Caco-2 (cell line): ENCODE results near the gene CASP5. TPM values are rescaled to one million over a fixed set of nuclear protein-coding genes. Genes with fewer than 3 reads are reported as not detected.
A peak's percentile ranks its signal among the peaks of the same experiment; 100 is the strongest.

Experiments used
- BruUV-seq: library from RNA; stranded (reverse); fragments of 400-500 nt; replicated peaks from 2 replicates; lab custom pipeline; 2021; lab: Mats Ljungman, UMichigan
- CTCF ChIA-PET: fragments of 300-600 bp; sonication (Branson Sonifier 250); formaldehyde crosslinking; loops from one replicate; lab custom pipeline; 2022; ENCODE audit warnings: antibody characterized with exemption; lab: Charles Lee
- POLR2A ChIA-PET: fragments of 300-600 bp; sonication (Branson Sonifier 250); formaldehyde crosslinking; loops from one replicate; lab custom pipeline; 2022; ENCODE audit warnings: antibody characterized with exemption; lab: Charles Lee
- DNase-seq, 2 experiments: peaks; one replicate each; pipeline versions ENCODE4 v3.0.0 to v3.0.0-alpha.2; 2020 to 2022
- H3K27me3 ChIP-seq: replicated peaks from 2 replicates; pipeline ENCODE4 v1.6.0; 2011; ENCODE audit warnings: low read length; ENCODE audit not compliant: control insufficient read depth, insufficient read depth
- H3K36me3 ChIP-seq: 2 replicates; pipeline ENCODE4 v1.5.1; 2011; ENCODE audit warnings: low read length; ENCODE audit not compliant: control insufficient read depth, insufficient read depth
- H3K4me1 ChIP-seq: fragments of 250-450 bp; sonication (Bioruptor Pico); 2 replicates; pipeline ENCODE4 v1.5.1; 2020; ENCODE audit warnings: mild to moderate bottlenecking
- H3K4me3 ChIP-seq: 2 replicates; pipeline ENCODE4 v1.5.1; 2011; ENCODE audit warnings: low read depth, mild to moderate bottlenecking, control low read depth, low read length
- H3K9me3 ChIP-seq: fragments of 250-450 bp; sonication (Bioruptor Pico); 2 replicates; pipeline ENCODE4 v1.5.1; 2020; ENCODE audit warnings: mild to moderate bottlenecking, moderate library complexity
- H3K27ac Mint-ChIP-seq: one replicate; pipeline ENCODE4 v1.8.0; 2022; ENCODE audit warnings: mixed read lengths; ENCODE audit not compliant: unreplicated experiment
- H3K27me3 Mint-ChIP-seq: one replicate; pipeline ENCODE4 v1.8.0; 2022; ENCODE audit warnings: mixed read lengths; ENCODE audit not compliant: insufficient read depth, unreplicated experiment
- H3K36me3 Mint-ChIP-seq: one replicate; pipeline ENCODE4 v1.8.0; 2022; ENCODE audit warnings: mild to moderate bottlenecking, mixed read lengths; ENCODE audit not compliant: insufficient read depth, unreplicated experiment
- H3K4me1 Mint-ChIP-seq: one replicate; pipeline ENCODE4 v1.8.0; 2022; ENCODE audit warnings: low read depth, mixed read lengths; ENCODE audit not compliant: unreplicated experiment
- H3K4me3 Mint-ChIP-seq: one replicate; pipeline ENCODE4 v1.8.0; 2022; ENCODE audit warnings: mild to moderate bottlenecking, moderate library complexity, mixed read lengths; ENCODE audit not compliant: unreplicated experiment
- H3K9me3 Mint-ChIP-seq: one replicate; pipeline ENCODE4 v1.8.0; 2022; ENCODE audit warnings: mixed read lengths; ENCODE audit not compliant: unreplicated experiment
- CTCF ChIP-seq, 2 experiments: fragments of 200-600 bp in 1 of 2; IDR thresholded peaks; 1 replicate in 1 of 2; 2 replicates in 1 of 2; pipeline versions ENCODE4 v1.5.1 to v1.8.0; 2011 to 2022; ENCODE audit warnings: antibody characterized with exemption in 1 of 2, control low read depth in 1 of 2, inconsistent platforms in 1 of 2, low read depth in 1 of 2, low read length in 1 of 2, mild to moderate bottlenecking in 1 of 2, moderate library complexity in 1 of 2; ENCODE audit not compliant: insufficient read depth in 1 of 2, severe bottlenecking in 1 of 2, unreplicated experiment in 1 of 2
- intact Hi-C: fragments of 100-400 bp; cut with micrococcal nuclease; formaldehyde crosslinking; loops from one replicate; pipeline ENCODE4 v1.10.0; 2022; ENCODE audit not compliant: unreplicated experiment
- total RNA-seq: library from RNA; stranded (reverse); gene quantifications from 2 replicates; pipeline ENCODE4 v1.2.3, GENCODE V29; 2022

The CASP5 gene
- total RNA-seq, 1 experiment from 2014 or later = 1.4 TPM

- ChIA-PET CTCF (interaction anchor here (0.6 kb wide), 1 partner anchor 28 kb away, joined by 3 read pairs; no protein-coding TSS in a partner anchor), POLR2A (no interaction called here)
- no peaks in the 10 kb centered on the region for H3K27me3 Mint-ChIP-seq
- peak overlapping the region; percentile 85 for H3K27ac Mint-ChIP-seq
- Histone ChIP-seq H3K4me1 (peaks cover 30% of the 10 kb centered on the region), H3K36me3 (no peaks in the 10 kb centered on the region), H3K27me3 (no peaks in the 10 kb centered on the region), H3K9me3 (peaks cover 4% of the 10 kb centered on the region), H3K4me3 (peak overlapping the region; percentile 35)
- DNase-seq = peak; percentile 61 to 72
- intact Hi-C loops = loop anchor here (1.0 to 5.0 kb wide), 4 partner anchors 13 to 362 kb away; no protein-coding TSS in a partner anchor
- H3K9me3 Mint-ChIP-seq = peaks cover 34% of the 10 kb centered on the region
- no peaks in the 10 kb centered on the region for H3K36me3 Mint-ChIP-seq
- H3K4me3 Mint-ChIP-seq = peak overlapping the region; percentile 73
- TF ChIP-seq CTCF (IDR thresholded peaks at IDR 0.05; ENCODE audit: insufficient read depth in 1 of 2, low read depth in 1 of 2, low read length in 1 of 2, severe bottlenecking in 1 of 2, unreplicated experiment in 1 of 2) = no peak
- H3K4me1 Mint-ChIP-seq = peaks cover 47% of the 10 kb centered on the region
- no TSS peak for BruUV-seq
Measured at GRCh38 chr11:104968856-104969776, 53.9 kb downstream of the CASP5 start.

- Mint-ChIP-seq H3K4me3 (peak within 1 kb of the TSS; percentile 73), H3K36me3 (no peaks in the 10 kb centered on the region), H3K9me3 (peaks cover 30% of the 10 kb centered on the region), H3K27ac (peak within 1 kb of the TSS; percentile 85), H3K4me1 (peaks cover 47% of the 10 kb centered on the region), H3K27me3 (no peaks in the 10 kb centered on the region)
- Histone ChIP-seq H3K36me3 (no peaks in the 10 kb centered on the region), H3K4me3 (peak within 1 kb of the TSS; percentile 35), H3K9me3 (no peaks in the 10 kb centered on the region), H3K4me1 (peaks cover 30% of the 10 kb centered on the region), H3K27me3 (no peaks in the 10 kb centered on the region)
- ChIA-PET POLR2A (no interaction called here), CTCF (no interaction called here)
- no TSS peak for BruUV-seq
- intact Hi-C loops = loop anchor here (1.0 to 5.0 kb wide), 3 partner anchors 235 to 361 kb away; no protein-coding TSS in a partner anchor
- no peak for TF ChIP-seq CTCF (IDR thresholded peaks at IDR 0.05; ENCODE audit: insufficient read depth in 1 of 2, low read depth in 1 of 2, low read length in 1 of 2, severe bottlenecking in 1 of 2, unreplicated experiment in 1 of 2)
- peak in 1 of 2 experiments; percentile 39 for DNase-seq
Measured at GRCh38 chr11:104968355-104968855, 54.6 kb downstream of the CASP5 start, which contains the start of gene CASP4. Gene CASP4, minus strand, starts transcription at chr11:104968574. Its CDS starts 49 bp downstream, at chr11:104968525.
